Measurements from ENCODE around the gene LMAN2. TPM values are rescaled to one million over a fixed set of nuclear protein-coding genes. Genes with fewer than 3 reads are reported as not detected.
A peak's percentile ranks its signal among the peaks of the same experiment; 100 is the strongest.

Gene LMAN2
- total RNA-seq, 1 donor from 2014 or later: 75.6 TPM

- TF ChIP-seq, protein P1, sequence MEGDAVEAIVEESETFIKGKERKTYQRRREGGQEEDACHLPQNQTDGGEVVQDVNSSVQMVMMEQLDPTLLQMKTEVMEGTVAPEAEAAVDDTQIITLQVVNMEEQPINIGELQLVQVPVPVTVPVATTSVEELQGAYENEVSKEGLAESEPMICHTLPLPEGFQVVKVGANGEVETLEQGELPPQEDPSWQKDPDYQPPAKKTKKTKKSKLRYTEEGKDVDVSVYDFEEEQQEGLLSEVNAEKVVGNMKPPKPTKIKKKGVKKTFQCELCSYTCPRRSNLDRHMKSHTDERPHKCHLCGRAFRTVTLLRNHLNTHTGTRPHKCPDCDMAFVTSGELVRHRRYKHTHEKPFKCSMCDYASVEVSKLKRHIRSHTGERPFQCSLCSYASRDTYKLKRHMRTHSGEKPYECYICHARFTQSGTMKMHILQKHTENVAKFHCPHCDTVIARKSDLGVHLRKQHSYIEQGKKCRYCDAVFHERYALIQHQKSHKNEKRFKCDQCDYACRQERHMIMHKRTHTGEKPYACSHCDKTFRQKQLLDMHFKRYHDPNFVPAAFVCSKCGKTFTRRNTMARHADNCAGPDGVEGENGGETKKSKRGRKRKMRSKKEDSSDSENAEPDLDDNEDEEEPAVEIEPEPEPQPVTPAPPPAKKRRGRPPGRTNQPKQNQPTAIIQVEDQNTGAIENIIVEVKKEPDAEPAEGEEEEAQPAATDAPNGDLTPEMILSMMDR (IDR thresholded peaks at IDR 0.05; ENCODE audit: partially characterized antibody, unreplicated experiment): no peak
- no peak overlapping the region for H3K4me3 Mint-ChIP-seq (ENCODE audit: unreplicated experiment)
- peak overlapping the region; percentile 38 for H3K27ac Mint-ChIP-seq (ENCODE audit: unreplicated experiment)
- H3K4me1 Mint-ChIP-seq (ENCODE audit: low read depth, unreplicated experiment): peaks cover 21% of the 10 kb centered on the region
- peaks cover 3% of the 10 kb centered on the region for H3K36me3 Mint-ChIP-seq (ENCODE audit: unreplicated experiment)
- peaks cover 29% of the 10 kb centered on the region for H3K27me3 Mint-ChIP-seq (ENCODE audit: unreplicated experiment)
- no peak for DNase-seq
- peaks cover 11% of the 10 kb centered on the region for H3K9me3 Mint-ChIP-seq (ENCODE audit: unreplicated experiment)
These were observed 51.1 kb downstream of the LMAN2 start for GRCh38 chr5:177300236-177300880.

DNA sequence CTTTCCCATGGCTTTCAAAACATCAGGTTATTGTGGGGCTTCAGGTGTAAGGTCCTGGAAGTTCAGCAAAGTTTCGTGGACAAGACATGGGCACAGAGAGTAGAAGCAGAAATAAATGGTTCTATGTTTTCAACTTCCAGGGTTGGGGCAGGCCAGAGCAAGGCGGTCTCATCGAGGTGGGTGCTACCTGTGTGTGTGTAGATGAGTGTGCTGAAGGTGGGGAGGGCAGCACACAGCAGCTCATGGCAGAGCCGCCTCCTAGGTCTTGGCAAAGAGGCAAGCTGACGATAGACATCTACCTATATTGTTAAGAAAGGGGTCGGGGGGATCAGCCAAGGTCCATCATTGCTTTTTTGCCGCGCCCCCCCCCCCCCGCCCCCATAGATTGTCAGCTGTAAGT lies 51.8 kb downstream of the LMAN2 start:
- Mint-ChIP-seq H3K9me3 (ENCODE audit: unreplicated experiment) (peaks cover 11% of the 10 kb centered on the region), H3K27me3 (ENCODE audit: unreplicated experiment) (peaks cover 26% of the 10 kb centered on the region), H3K27ac (ENCODE audit: unreplicated experiment) (no peak overlapping the region), H3K4me3 (ENCODE audit: unreplicated experiment) (no peak overlapping the region), H3K4me1 (ENCODE audit: low read depth, unreplicated experiment) (peaks cover 18% of the 10 kb centered on the region), H3K36me3 (ENCODE audit: unreplicated experiment) (peaks cover 5% of the 10 kb centered on the region)
- DNase-seq: no peak
- TF ChIP-seq, protein P1 (IDR thresholded peaks at IDR 0.05; ENCODE audit: partially characterized antibody, unreplicated experiment): no peak

DNA sequence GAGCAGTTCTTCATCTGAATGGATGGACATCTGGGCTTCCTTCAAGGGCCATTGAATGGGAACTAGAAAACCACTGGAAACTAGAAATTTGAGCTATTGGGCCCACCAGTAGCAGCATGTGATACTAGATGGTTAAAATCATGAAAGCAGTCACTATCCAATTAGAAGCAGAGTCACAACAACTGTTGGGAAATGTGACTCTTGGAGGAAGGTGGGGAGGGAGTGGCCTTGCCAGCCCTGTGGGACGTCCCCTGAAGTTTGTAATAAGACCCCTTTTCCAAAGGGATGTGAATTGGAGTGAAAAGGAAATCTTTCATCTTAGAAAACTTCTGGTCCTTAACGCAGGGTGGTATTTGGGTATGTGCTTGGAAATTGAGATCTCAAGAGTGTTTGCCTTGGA lies 53.5 kb downstream of the LMAN2 start:
- TF ChIP-seq, protein P1 (IDR thresholded peaks at IDR 0.05; ENCODE audit: partially characterized antibody, unreplicated experiment): no peak
- H3K9me3 Mint-ChIP-seq (ENCODE audit: unreplicated experiment): peaks cover 11% of the 10 kb centered on the region
- H3K4me1 Mint-ChIP-seq (ENCODE audit: low read depth, unreplicated experiment): peaks cover 13% of the 10 kb centered on the region
- H3K36me3 Mint-ChIP-seq (ENCODE audit: unreplicated experiment): peaks cover 5% of the 10 kb centered on the region
- peaks cover 24% of the 10 kb centered on the region for H3K27me3 Mint-ChIP-seq (ENCODE audit: unreplicated experiment)
- no peak for DNase-seq
- no peak overlapping the region for H3K4me3 Mint-ChIP-seq (ENCODE audit: unreplicated experiment)
- H3K27ac Mint-ChIP-seq (ENCODE audit: unreplicated experiment): no peak overlapping the region

DNA sequence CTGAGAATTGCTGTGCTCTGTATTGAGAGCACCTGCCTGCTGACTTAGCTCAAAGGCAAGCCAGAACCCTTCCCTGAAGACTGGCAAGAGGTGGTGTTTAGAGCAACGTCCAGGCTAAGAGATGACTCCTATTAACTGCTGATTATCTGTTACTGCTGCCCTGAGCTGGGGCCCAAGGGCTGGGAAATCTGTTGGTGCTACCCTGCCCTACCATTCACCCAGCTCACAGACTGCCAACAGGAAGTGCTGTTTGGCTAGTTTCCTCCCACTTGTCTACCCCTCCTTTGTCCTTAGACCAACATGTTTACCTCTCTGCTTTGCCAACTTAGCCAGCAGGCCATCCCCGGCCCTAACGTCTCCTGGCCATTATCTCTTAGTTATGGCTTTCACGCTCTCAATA lies 54.9 kb downstream of the LMAN2 start:
- Mint-ChIP-seq H3K4me1 (ENCODE audit: low read depth, unreplicated experiment) (peaks cover 7% of the 10 kb centered on the region), H3K9me3 (ENCODE audit: unreplicated experiment) (peaks cover 12% of the 10 kb centered on the region), H3K36me3 (ENCODE audit: unreplicated experiment) (peaks cover 5% of the 10 kb centered on the region), H3K4me3 (ENCODE audit: unreplicated experiment) (no peak overlapping the region), H3K27me3 (ENCODE audit: unreplicated experiment) (peaks cover 18% of the 10 kb centered on the region), H3K27ac (ENCODE audit: unreplicated experiment) (peak overlapping the region; percentile 44)
- DNase-seq: no peak
- TF ChIP-seq, protein P1 (IDR thresholded peaks at IDR 0.05; ENCODE audit: partially characterized antibody, unreplicated experiment): no peak

- Mint-ChIP-seq H3K4me1 (ENCODE audit: low read depth, unreplicated experiment) (peaks cover 7% of the 10 kb centered on the region), H3K4me3 (ENCODE audit: unreplicated experiment) (no peak overlapping the region), H3K9me3 (ENCODE audit: unreplicated experiment) (peaks cover 10% of the 10 kb centered on the region), H3K27ac (ENCODE audit: unreplicated experiment) (peak overlapping the region; percentile 48), H3K27me3 (ENCODE audit: unreplicated experiment) (peaks cover 15% of the 10 kb centered on the region), H3K36me3 (ENCODE audit: unreplicated experiment) (peaks cover 5% of the 10 kb centered on the region)
- no peak for DNase-seq
- TF ChIP-seq, protein P1 (IDR thresholded peaks at IDR 0.05; ENCODE audit: partially characterized antibody, unreplicated experiment): no peak
These were observed 55.5 kb downstream of the LMAN2 start for GRCh38 chr5:177295924-177296323.
